Keratinocyte (primary cell): ENCODE measurements around the gene MUL1.

Experiments used
- EZH2 ChIP-seq: IDR thresholded peaks from one replicate; pipeline ENCODE4 v1.6.1; 2012; ENCODE audit warnings: inconsistent platforms, mild to moderate bottlenecking, low read length, moderate library complexity
- TF ChIP-seq, protein P1 (sequence below), 3 experiments: IDR thresholded peaks in 1 of 3; conservative IDR thresholded peaks in 1 of 3; optimal IDR thresholded peaks in 1 of 3; 2 replicates in 2 of 3; 3 replicates in 1 of 3; pipeline versions ENCODE3 to v1.5.1; 2011; ENCODE audit warnings: low read length in 3 of 3, mild to moderate bottlenecking in 3 of 3, moderate library complexity in 2 of 3, control low read depth in 1 of 3, inconsistent platforms in 1 of 3; ENCODE audit not compliant: insufficient read depth in 2 of 3; ENCODE audit errors: extremely low read depth in 1 of 3

DNA sequence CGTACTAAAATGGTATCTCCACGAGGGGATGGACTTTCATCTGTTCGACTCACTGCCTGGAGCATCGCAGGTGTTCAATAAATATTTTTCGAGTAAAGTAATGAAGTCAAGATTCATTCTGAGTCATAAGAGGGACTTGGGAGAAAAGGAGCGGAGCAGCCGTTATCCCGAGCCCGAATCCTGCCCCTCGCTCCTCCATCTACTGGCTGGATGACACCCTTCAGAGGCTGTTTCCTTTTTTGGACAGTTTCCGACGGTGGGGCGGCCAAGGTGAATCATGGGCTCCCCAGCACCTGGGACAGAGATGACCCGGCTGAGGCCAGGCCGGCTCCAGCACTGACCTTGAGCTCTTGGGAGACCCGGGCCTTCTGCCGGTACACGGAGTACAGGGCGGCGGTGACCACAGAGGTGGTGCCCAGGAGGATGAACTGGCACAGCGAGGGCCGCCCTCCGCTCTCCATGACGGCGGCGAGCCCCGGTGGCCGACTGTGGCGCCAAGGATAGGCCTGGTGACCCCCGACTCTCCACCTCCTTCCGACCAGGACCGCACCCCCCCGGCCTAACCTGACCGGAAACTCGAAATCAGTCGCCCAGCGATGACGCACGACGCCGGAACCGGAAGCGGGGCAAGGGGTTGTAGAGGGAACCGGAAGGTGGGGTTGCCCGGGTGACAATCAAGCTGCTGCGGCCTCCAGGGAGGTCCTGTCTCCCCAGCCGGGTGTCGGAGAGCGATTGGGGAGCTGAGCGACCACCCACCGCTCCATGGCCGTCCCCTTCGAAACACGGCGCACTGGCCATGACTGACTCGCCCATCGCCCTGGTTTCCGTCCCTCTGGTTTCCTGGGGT, at the start of gene MUL1:
- TF ChIP-seq, protein P1, sequence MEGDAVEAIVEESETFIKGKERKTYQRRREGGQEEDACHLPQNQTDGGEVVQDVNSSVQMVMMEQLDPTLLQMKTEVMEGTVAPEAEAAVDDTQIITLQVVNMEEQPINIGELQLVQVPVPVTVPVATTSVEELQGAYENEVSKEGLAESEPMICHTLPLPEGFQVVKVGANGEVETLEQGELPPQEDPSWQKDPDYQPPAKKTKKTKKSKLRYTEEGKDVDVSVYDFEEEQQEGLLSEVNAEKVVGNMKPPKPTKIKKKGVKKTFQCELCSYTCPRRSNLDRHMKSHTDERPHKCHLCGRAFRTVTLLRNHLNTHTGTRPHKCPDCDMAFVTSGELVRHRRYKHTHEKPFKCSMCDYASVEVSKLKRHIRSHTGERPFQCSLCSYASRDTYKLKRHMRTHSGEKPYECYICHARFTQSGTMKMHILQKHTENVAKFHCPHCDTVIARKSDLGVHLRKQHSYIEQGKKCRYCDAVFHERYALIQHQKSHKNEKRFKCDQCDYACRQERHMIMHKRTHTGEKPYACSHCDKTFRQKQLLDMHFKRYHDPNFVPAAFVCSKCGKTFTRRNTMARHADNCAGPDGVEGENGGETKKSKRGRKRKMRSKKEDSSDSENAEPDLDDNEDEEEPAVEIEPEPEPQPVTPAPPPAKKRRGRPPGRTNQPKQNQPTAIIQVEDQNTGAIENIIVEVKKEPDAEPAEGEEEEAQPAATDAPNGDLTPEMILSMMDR (optimal IDR thresholded peaks at IDR 0.05 in 1 of 3, IDR thresholded peaks at IDR 0.05 in 1 of 3, conservative IDR thresholded peaks at IDR 0.05 in 1 of 3; ENCODE audit: extremely low read depth in 1 of 3, insufficient read depth in 2 of 3, low read length in 3 of 3) = no peak
- TF ChIP-seq EZH2 = no peak
